ENCODE data around the gene CCN6.
"Not testable (repeated sequence)": the region's sequence is repeated elsewhere in the genome, so short reads cannot be mapped to it uniquely, and the experiment has no call there.

Gene CCN6

GRCh38 chr6:112051251-112051740 is 2.6 kb upstream of the CCN6 start:
- DNase-seq (ENCODE audit: low spot score) = not testable (repeated sequence)

- no peak for DNase-seq (ENCODE audit: low spot score)
These were observed 769 bp downstream of the CCN6 start for GRCh38 chr6:112054555-112055190.

DNA sequence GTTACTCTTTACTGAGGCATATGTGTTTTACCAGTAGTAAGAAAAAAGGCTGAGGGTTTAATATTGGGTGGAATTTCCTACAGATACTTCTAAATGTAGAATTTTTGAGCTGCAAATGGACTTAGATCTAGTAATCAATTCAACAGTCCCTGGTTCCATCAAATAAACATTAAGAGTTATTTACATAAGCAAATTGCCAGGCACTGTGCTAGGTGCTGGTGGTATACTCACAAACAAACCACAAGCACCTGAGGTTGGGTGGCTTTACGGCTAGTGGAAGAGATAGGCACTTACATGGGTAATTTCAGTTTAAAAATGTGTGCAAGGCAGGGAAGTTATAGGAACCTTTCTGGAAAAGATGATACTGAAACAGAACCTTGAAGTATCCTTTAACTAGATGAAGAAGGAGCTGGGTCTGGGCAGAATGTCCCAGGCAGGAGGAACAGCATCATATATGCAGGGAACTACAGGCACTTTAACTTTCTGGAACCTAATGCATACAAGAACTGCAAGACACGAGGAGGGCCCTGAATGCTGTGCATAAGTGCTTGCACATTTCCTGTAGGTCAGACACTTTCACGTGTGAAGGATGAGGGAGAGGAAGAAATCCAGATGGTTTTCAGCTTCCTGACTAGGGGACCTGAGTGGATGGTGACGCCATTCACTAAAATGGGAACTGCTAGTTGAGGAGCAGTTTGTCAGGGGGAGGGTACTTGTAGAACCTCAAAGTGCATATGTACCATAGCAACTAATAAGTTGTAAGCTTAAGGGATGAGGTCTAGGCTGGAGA is 4.5 kb downstream of the CCN6 start:
- no peak for DNase-seq (ENCODE audit: low spot score)

GRCh38 chr6:112061605-112062004 is 7.7 kb downstream of the CCN6 start:
- no peak for DNase-seq (ENCODE audit: low spot score)

DNA sequence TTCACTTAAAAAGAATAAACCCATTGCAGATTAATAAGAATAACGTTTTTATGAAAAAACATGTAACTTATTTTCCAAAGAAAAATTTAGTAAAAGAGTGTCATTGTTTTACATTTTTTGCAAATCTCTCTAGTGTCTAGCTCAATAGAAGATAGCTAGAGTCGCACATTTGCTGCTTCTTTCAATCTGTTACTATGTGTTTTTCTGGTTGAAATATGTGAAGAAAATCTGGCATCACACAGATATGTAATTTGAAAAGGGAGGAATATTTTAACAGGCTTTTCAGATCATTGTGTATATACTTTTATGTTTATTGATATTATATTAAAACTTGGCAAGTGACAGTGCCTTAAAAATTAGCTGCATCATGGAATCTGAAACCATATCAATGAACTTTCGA is 9.1 kb downstream of the CCN6 start:
- no peak for DNase-seq (ENCODE audit: low spot score)

- no peak for DNase-seq (ENCODE audit: low spot score)
These were observed 11.6 kb downstream of the CCN6 start for GRCh38 chr6:112065426-112065986.

- no peak for DNase-seq (ENCODE audit: low spot score)
These were observed 12.7 kb downstream of the CCN6 start for GRCh38 chr6:112066606-112067005.

DNA sequence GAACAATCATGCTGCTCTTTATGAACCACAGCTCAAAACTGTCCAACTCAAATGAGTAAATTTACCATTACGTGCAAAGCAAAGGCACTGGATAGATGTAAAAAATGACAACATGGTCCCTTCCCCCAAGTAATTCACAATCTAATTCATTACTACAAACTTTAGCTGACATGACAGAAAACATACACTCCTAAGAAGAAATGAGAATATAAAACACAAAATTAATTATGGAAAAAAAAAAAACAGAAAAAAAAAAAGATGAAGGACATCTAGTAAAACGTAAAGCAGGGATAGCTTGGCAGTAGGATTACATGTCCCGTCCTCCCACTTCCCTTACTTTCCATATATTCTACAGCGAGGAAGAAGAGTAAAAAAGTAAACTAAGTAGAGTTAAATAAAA is 27.7 kb downstream of the CCN6 start:
- no peak for DNase-seq (ENCODE audit: low spot score)

GRCh38 chr6:112085286-112086065 is 31.6 kb downstream of the CCN6 start:
- no peak for DNase-seq (ENCODE audit: low spot score)

- DNase-seq (ENCODE audit: low spot score) = no peak
These were observed 32.8 kb downstream of the CCN6 start for GRCh38 chr6:112086744-112087135.

- DNase-seq (ENCODE audit: low spot score) = peak; percentile 92
These were observed 33.4 kb downstream of the CCN6 start, which contains the start of the genes FAM229B and TUBE1 for GRCh38 chr6:112087136-112087911. Gene FAM229B, plus strand, starts transcription at chr6:112087591. Its CDS starts 11,693 bp downstream, at chr6:112099284. Gene TUBE1, minus strand, starts transcription at chr6:112087482. Its CDS starts 48 bp downstream, at chr6:112087434.

GRCh38 chr6:112087916-112088315 is 34.0 kb downstream of the CCN6 start:
- no peak for DNase-seq (ENCODE audit: low spot score)

- no peak for DNase-seq (ENCODE audit: low spot score)
These were observed 43.0 kb downstream of the CCN6 start for GRCh38 chr6:112096901-112097300.

DNA sequence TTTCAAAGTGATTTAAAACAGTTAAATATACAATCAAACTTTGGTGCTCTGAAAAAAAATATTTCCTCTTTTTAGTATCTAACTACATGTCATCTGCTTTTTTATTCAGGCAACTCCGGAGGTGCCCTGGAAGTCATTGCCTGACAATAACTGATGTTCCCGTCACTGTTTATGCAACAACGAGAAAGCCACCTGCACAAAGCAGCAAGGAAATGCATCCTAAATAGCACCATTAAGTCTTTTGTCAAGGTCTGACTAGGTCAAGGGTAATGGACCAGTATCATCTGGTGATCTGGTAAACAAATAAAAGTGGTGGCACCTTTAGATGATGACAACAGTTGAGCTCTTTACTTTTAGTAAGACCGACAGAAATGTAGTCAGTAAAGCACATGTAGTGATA is 46.7 kb downstream of the CCN6 start:
- DNase-seq (ENCODE audit: low spot score) = no peak

DNA sequence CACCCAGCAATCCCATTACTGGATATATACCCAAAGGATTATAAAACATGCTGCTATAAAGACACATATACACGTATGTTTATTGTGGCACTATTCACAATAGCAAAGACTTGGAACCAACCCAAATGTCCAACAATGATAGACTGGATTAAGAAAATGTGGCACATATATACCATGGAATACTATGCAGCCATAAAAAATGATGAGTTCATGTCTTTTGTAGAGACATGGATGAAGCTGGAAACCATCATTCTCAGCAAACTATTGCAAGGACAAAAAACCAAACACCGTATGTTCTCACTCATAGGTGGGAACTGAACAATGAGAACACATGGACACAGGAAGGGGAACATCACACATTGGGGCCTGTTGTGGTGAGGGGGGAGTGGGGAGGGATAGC is 52.1 kb downstream of the CCN6 start:
- not testable (repeated sequence) for DNase-seq (ENCODE audit: low spot score)

- DNase-seq (ENCODE audit: low spot score) = no peak
These were observed 52.7 kb downstream of the CCN6 start for GRCh38 chr6:112106562-112106961.

DNA sequence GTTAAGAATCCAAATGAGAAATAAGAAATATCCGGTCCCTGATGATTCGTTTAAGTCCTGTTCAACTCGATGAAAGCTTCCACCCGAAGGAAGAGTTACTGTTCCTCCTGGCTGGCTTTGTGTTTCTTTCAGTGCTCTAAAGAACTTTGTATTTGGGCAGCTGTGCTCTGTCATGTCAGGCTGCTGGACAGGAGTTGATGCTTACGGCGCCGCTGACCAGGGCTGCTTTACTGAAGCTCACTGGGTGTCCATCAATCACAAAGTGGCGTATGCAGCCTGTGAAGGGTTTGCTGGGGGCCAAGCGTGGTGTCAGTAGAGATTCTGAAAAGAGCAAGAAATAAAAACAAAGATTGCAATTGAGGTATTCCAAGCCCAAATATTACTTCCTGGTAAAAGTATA is 55.4 kb downstream of the CCN6 start:
- no peak for DNase-seq (ENCODE audit: low spot score)

DNA sequence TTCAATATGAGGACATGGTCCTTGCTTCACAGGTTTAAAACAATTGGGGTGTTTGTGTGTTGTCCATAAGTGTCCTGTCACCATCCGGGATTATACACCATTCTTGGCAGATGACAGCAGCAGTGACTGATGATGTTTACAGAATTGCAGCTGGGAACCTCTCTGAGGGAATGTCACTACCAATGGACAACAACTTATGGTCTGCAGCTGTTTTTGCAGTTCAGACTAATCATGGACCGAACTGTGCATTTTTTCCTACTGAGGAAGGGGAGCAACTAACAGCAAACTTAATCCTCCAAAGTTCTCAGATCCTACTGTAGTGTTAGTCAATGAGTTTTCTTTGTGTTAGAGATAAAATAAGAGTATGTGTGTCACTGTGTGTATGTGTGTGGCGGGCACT is 59.5 kb downstream of the CCN6 start:
- DNase-seq (ENCODE audit: low spot score) = no peak

- no peak for DNase-seq (ENCODE audit: low spot score)
These were observed 60.0 kb downstream of the CCN6 start for GRCh38 chr6:112113918-112114317.

DNA sequence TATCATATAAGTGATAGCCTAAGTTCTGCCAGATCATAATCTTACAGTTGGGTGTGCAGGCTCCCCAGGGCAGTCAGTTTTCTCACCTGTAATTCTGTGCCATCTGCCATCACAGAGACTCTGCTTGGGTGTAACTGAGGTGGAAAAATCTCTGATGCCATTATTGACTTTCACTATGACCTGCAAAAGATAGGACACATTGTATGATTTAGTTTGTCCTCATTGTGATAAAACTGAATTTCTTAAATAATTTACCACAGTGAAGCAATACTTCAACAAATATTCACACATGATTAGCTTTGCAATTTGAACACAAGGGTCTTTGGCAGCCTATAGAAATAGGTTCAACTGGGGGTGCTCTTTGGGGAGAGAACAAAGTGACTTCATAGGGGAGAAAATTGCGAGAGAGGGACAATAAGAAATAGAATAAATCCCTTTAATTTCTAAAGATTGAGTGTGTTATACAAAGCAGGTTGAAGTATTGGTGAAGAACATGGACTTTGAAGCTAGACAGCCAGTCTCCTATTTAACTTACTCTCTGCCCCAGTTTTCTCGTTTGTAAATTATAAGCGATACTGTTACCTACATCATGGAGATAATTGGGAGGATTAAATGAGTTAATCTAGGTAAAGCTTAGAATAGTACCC is 60.8 kb downstream of the CCN6 start:
- DNase-seq (ENCODE audit: low spot score) = no peak

DNA sequence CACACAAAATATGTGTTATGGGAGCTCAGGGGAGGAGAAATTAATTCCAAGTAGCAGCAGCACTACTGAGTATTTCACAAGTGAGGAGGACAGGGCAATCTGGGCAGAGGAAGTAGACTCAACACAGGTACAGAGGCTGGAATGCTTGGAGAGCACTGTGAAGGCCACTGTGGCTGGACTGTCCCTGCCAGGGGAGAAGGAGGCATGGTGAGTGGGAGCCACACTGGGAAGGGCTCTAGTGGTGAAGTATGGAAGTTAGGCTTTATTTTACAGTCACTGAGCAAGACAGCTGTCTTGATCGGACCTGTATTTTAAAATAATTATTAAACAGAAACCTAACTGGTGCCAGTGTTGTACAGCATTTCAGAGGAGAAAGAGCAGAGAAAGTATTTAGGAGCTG is 62.3 kb downstream of the CCN6 start:
- DNase-seq (ENCODE audit: low spot score) = no peak

Measured in CD4-positive, alpha-beta T cell treated with Interleukin-15 for 4 hours (primary cell).